Loucy (cell line): Measurements from ENCODE around the gene OR1F1.

Source experiments
- EZH2phosphoT487 ChIP-seq: fragments of 200-600 bp; IDR thresholded peaks from 2 replicates; pipeline ENCODE4 v1.6.1; 2018; ENCODE audit warnings: antibody characterized with exemption, mild to moderate bottlenecking, moderate library complexity, borderline replicate concordance
- TF ChIP-seq, protein P1 (sequence below): fragments of 200-600 bp; sonication (generic); conservative IDR thresholded peaks from 2 replicates; pipeline ENCODE4 v1.5.1; 2014; ENCODE audit warnings: mild to moderate bottlenecking, antibody characterized with exemption, low read length

DNA sequence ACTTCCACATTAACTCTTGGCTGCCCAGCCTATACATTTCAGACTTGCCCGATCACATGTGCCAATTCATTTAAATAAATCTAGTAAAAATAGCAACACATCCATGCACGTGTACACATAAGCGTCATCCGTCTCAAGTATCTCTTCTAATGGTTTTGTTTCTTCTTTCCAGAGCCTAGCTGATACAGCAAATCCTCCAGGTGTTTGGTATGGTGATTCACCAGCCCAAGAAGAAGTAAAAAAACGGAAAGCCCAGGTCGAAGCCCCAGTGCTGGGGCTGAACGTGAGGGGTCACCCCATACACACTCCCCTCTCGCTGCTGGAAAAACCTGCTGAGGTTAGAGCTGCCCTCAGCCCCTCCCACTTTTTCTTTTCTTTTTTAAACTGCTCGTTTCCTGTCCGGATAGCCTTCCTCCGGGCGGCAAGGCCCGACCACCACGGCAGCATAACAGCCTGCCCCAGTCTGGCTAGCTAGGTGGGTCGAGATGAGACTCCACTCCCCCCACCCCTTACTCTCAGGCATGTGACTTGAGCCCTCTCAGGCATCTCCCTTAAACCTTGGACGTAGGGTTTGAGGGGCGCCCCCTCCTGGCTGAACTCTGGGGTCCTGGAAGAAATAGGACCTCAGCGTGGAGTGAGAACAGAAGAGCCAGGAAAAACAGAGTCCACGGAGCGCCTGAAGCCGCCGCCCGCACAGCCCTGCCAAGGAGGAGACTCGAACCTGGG, 13.9 kb upstream of the OR1F1 start:
- TF ChIP-seq, protein P1, sequence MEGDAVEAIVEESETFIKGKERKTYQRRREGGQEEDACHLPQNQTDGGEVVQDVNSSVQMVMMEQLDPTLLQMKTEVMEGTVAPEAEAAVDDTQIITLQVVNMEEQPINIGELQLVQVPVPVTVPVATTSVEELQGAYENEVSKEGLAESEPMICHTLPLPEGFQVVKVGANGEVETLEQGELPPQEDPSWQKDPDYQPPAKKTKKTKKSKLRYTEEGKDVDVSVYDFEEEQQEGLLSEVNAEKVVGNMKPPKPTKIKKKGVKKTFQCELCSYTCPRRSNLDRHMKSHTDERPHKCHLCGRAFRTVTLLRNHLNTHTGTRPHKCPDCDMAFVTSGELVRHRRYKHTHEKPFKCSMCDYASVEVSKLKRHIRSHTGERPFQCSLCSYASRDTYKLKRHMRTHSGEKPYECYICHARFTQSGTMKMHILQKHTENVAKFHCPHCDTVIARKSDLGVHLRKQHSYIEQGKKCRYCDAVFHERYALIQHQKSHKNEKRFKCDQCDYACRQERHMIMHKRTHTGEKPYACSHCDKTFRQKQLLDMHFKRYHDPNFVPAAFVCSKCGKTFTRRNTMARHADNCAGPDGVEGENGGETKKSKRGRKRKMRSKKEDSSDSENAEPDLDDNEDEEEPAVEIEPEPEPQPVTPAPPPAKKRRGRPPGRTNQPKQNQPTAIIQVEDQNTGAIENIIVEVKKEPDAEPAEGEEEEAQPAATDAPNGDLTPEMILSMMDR: peak; percentile 60
- TF ChIP-seq EZH2phosphoT487: no peak
